Measurements from ENCODE around the gene CKB. TPM values are rescaled to one million over a fixed set of nuclear protein-coding genes. Genes with fewer than 3 reads are reported as not detected.

CKB gene
- total RNA-seq (2011; cell fraction: chromatin; rRNA removed; ENCODE audit: low replicate concordance) = 63.0 and 253 TPM in 2 replicates
- total RNA-seq (2011; cell fraction: nucleolus; rRNA removed) = 300 and 318 TPM in 2 replicates
- total RNA-seq (2011; cell fraction: nucleoplasm; rRNA removed) = 108 and 141 TPM in 2 replicates
- total RNA-seq (2014; rRNA removed) (692 and 778 TPM in 2 replicates), total RNA-seq (2014; rRNA removed; fragmentation: Illumina TruSeq; extraction: Trizol) (90.5 and 91.6 TPM in 2 replicates), total RNA-seq (2015; rRNA removed; fragmentation: Illumina TruSeq; extraction: Trizol) (177 and 191 TPM in 2 replicates), total RNA-seq (2021) (558 and 570 TPM in 2 replicates), polyA plus RNA-seq (2011; rRNA removed) (132 and 348 TPM in 2 replicates), polyA plus RNA-seq (2014; fragmentation: Illumina TruSeq; extraction: Trizol) (115 and 390 TPM in 2 replicates), polyA plus RNA-seq (2014; fragmentation: Nextera tagmentation; extraction: Ambion mirVana) (10 to 100 TPM; 23.9 to 44.5 TPM), polyA plus RNA-seq (2014; rRNA removed) (564 and 637 TPM in 2 replicates), polyA minus RNA-seq (2011; rRNA and poly(A)+ RNA removed) (34.8 and 43.6 TPM in 2 replicates), Bru-seq, nascent RNA (percentile 88 among the genes with signal in this experiment), BruChase-seq, experiment 1, labeled RNA remaining after a 2-hour chase (percentile 80 among the genes with signal in this experiment), BruChase-seq, experiment 2, labeled RNA remaining after a 6-hour chase (percentile 82 among the genes with signal in this experiment)
- polyA plus RNA-seq (2011; cell fraction: cytosol; rRNA removed) = 261 and 599 TPM in 2 replicates
- 742 and 1,022 TPM in 2 replicates for polyA plus RNA-seq (2011; cell fraction: nucleus; rRNA removed)
- 375 and 553 TPM in 2 replicates for polyA plus RNA-seq (2012)
- polyA minus RNA-seq (2011; cell fraction: cytosol; rRNA and poly(A)+ RNA removed) = 164 and 287 TPM in 2 replicates
- polyA minus RNA-seq (2011; cell fraction: nucleus; rRNA and poly(A)+ RNA removed) = 93.2 and 131 TPM in 2 replicates
- long read RNA-seq, experiment 1, transcript CKB-201 (8 exons, 1,709 nt) = minor isoform, 170 of 2,355 reads
- long read RNA-seq, experiment 1, transcript CKB-202 (4 exons, 1,170 nt) = major isoform, 1,471 of 2,355 reads
- long read RNA-seq, experiment 1, transcript CKB-210 (3 exons, 625 nt) = minor isoform, 8 of 2,355 reads
- long read RNA-seq, experiment 1, partial matches to known transcripts = 628 of 2,355 reads
- long read RNA-seq, experiment 1, other reads (novel, unspliced or antisense) = 73 of 2,355 reads
- long read RNA-seq, experiment 2, transcript CKB-202 (4 exons, 1,170 nt) = minor isoform, 14 of 643 reads
- long read RNA-seq, experiment 2, transcript CKB-201 (8 exons, 1,709 nt) = major isoform, 496 of 643 reads
- long read RNA-seq, experiment 2, partial matches to known transcripts = 79 of 643 reads
- long read RNA-seq, experiment 2, other reads (novel, unspliced or antisense) = 47 of 643 reads
- long read RNA-seq, experiment 3, transcript CKB-202 (4 exons, 1,170 nt) = minor isoform, 20 of 915 reads
- long read RNA-seq, experiment 3, transcript CKB-201 (8 exons, 1,709 nt) = major isoform, 812 of 915 reads
- long read RNA-seq, experiment 3, partial matches to known transcripts = 53 of 915 reads
- long read RNA-seq, experiment 3, other reads (novel, unspliced or antisense) = 29 of 915 reads

GRCh38 chr14:103522649-103523574, at the start of gene CKB:
Gene CKB (minus strand): TSS chr14:103522830. CDS start chr14:103522493, 337 bp downstream.
- peaks cover 23% of the 10 kb centered on the region for H3K79me2 ChIP-seq (ENCODE audit: control insufficient read depth, insufficient read depth, low read length)
- peak; percentile 26 for ATAC-seq
- ChIA-PET POLR2A (interaction anchor here (0.6 to 2.5 kb wide), 6 partner anchors 11 to 1107 kb away, joined by 3 to 12 read pairs (median 4); no protein-coding TSS in a partner anchor), CTCF (ENCODE audit: low intra/inter-chr PET ratio) (no interaction called here)
- in situ Hi-C loops (cut with MboI) = no loop called here
- no peaks in the 10 kb centered on the region for H3K9me1 ChIP-seq (ENCODE audit: control insufficient read depth, insufficient read depth, low read length)
- H3K9ac ChIP-seq (ENCODE audit: insufficient read depth in 1 of 2, low read depth in 2 of 2, low read length in 2 of 2) = peak within 1 kb of the TSS; percentile 73 to 93
- intact Hi-C loops (cut with micrococcal nuclease) = loop anchor here (10.0 kb wide), 1 partner anchor 128 kb away; no protein-coding TSS in a partner anchor
- peak within 1 kb of the TSS; percentile 78 for H3K4me2 ChIP-seq (ENCODE audit: insufficient read depth, low read length)
- H3K9me3 ChIP-seq (replicated peaks; ENCODE audit: control insufficient read depth, insufficient read depth, low read depth, low read length) = no peaks in the 10 kb centered on the region
- peaks cover 23% of the 10 kb centered on the region; the same call in 1 of the 3 replicates for H3K36me3 ChIP-seq (ENCODE audit: control insufficient read depth, insufficient read depth, low read length)
- FAIRE-seq = no peak
- H3K4me1 ChIP-seq (replicated peaks in 1 of 2; ENCODE audit: control insufficient read depth in 2 of 2, insufficient read depth in 2 of 2, low read length in 2 of 2) = peaks cover 44 to 90% of the 10 kb centered on the region in 2 experiments
- H3K27ac ChIP-seq (ENCODE audit: extremely low read depth, low read depth, low read length) = peak within 1 kb of the TSS; percentile 83
- WGBS (ENCODE audit: insufficient coverage, low coverage, missing lambda C conversion rate) = 37% methylated on average over 39 of the region's 107 CpGs
- H3K27me3 ChIP-seq (ENCODE audit: control insufficient read depth in 2 of 2, insufficient read depth in 2 of 2, low read length in 2 of 2) = no peaks in the 10 kb centered on the region
- peaks cover 13% of the 10 kb centered on the region; the same call in 1 of the 2 replicates for H4K20me1 ChIP-seq (replicated peaks; ENCODE audit: control insufficient read depth, insufficient read depth, low read length)
- H2AFZ ChIP-seq (ENCODE audit: low read depth, low read length) = peak within 1 kb of the TSS; percentile 59
- peak within 1 kb of the TSS; percentile 60 for H3K4me3 ChIP-seq
- DNase-seq (ENCODE audit: extremely low read depth in 1 of 4, low spot score in 3 of 4) = peak; percentile 73 to 85 (median 78)
- no TSS peak for BruUV-seq (replicated peaks)
- TF ChIP-seq GATAD2B (IDR thresholded peaks at IDR 0.05; ENCODE audit: borderline replicate concordance) (0 out of 2 replicates have a peak, but pooled peaks have one; percentile 23), USF2 (CRISPR knock-in tag; IDR thresholded peaks at IDR 0.05) (no peak), CBX2 (IDR thresholded peaks at IDR 0.05; ENCODE audit: insufficient read depth, low read length, poor library complexity, severe bottlenecking) (no peak), ETV1 (tag; conservative IDR thresholded peaks at IDR 0.05; ENCODE audit: low read depth) (no peak), ZBTB43 (CRISPR knock-in tag; IDR thresholded peaks at IDR 0.05) (no peak), HCFC1 (IDR thresholded peaks at IDR 0.05; ENCODE audit: low read depth, low read length) (no peak), NCOA1 (IDR thresholded peaks at IDR 0.05; ENCODE audit: low read depth) (no peak), ZNF146 (CRISPR knock-in tag; IDR thresholded peaks at IDR 0.05; ENCODE audit: unreplicated experiment) (no peak), MBD1 (CRISPR knock-in tag; IDR thresholded peaks at IDR 0.05) (no peak)
